Sigmoid colon (tissue), 7 donors: ENCODE measurements around the gene KIRREL3. TPM values are rescaled to one million over a fixed set of nuclear protein-coding genes. Genes with fewer than 3 reads are reported as not detected.

Experiments used
- DNase-seq: peaks from one replicate; pipeline ENCODE4 v3.0.0-alpha.2; 2019
- H3K27ac ChIP-seq, 4 donors: fragments of 200-600 bp; sonication (generic); one replicate each; pipeline ENCODE4 v1.5.1; 2016 to 2019; ENCODE audit warnings: mild to moderate bottlenecking in 1 of 4
- H3K27me3 ChIP-seq, 3 donors: fragments of 200-600 bp; sonication (generic); one replicate each; pipeline ENCODE4 v1.5.1; 2019; ENCODE audit warnings: mild to moderate bottlenecking in 1 of 3
- H3K36me3 ChIP-seq, 4 donors: fragments of 200-600 bp; sonication (generic); one replicate each; pipeline ENCODE4 v1.5.1; 2016 to 2019
- H3K4me1 ChIP-seq, 4 donors: fragments of 200-600 bp; sonication (generic); one replicate each; pipeline ENCODE4 v1.5.1; 2017 to 2019
- H3K4me3 ChIP-seq, 4 donors: fragments of 200-600 bp; sonication (generic); one replicate each; pipeline ENCODE4 v1.5.1; 2017 to 2019; ENCODE audit warnings: mild to moderate bottlenecking in 2 of 4, moderate library complexity in 1 of 4
- H3K9me3 ChIP-seq, 4 donors: fragments of 200-600 bp in 3 of 4; sonication (generic) in 3 of 4; one replicate each; pipeline versions ENCODE4 v1.5.1 to v1.6.1; 2013 to 2019
- CTCF ChIP-seq, 4 experiments: fragments of 450-650 bp in 3 of 4; fragments of 200-600 bp in 1 of 4; IDR thresholded peaks; one replicate each; pipeline ENCODE4 v1.5.1; 2016 to 2019; ENCODE audit warnings: antibody characterized with exemption in 4 of 4, mild to moderate bottlenecking in 3 of 4, moderate library complexity in 2 of 4
- EP300 ChIP-seq, 4 donors: sonication (generic); formaldehyde crosslinking; IDR thresholded peaks; one replicate each; pipeline ENCODE4 v1.6.1; 2017; ENCODE audit warnings: antibody characterized with exemption in 4 of 4
- POLR2A ChIP-seq, 2 donors: fragments of 450-650 bp; IDR thresholded peaks; one replicate each; pipeline ENCODE4 v1.6.1; 2016; ENCODE audit warnings: antibody characterized with exemption in 2 of 2, mild to moderate bottlenecking in 2 of 2, moderate library complexity in 2 of 2
- POLR2AphosphoS5 ChIP-seq, 4 donors: sonication (generic); formaldehyde crosslinking; IDR thresholded peaks; one replicate each; pipeline ENCODE4 v1.6.1; 2017; ENCODE audit warnings: antibody characterized with exemption in 4 of 4
- WGBS, 2 donors: extraction: QIAGEN DNeasy Blood & Tissue Kit; methylation state at CpG; one replicate each; pipeline ENCODE4 v1.1.7; 2013; 5-methylcytosine and 5-hydroxymethylcytosine counted together
- intact Hi-C: fragments of 100-400 bp; cut with DNase I; formaldehyde crosslinking; loops from one replicate; pipeline ENCODE4 v1.15.1; 2023
- polyA plus RNA-seq, 3 donors: library from polyadenylated mRNA; stranded (reverse); fragments of 200-250 nt; gene quantifications; one replicate each; pipeline ENCODE4 v1.2.3, GENCODE V29; 2013
- total RNA-seq, 4 donors: library from RNA; depleted of rRNA; stranded (reverse); fragments of >200 nt; gene quantifications; one replicate each; pipeline ENCODE4 v1.1.0, GENCODE V29; 2016
- donor health status: healthy with polysubstance abuse.
- donor health status: Bipolar disorder and iron deficiency.
- donor health status: healthy.

The KIRREL3 gene
- total and polyA plus RNA-seq, 7 donors = under 0.01 to 3.3 (median 1.0) TPM

GRCh38 chr11:126997196-126997595, 3.4 kb downstream of the KIRREL3 start:
- Histone ChIP-seq H3K9me3 (no peaks in the 10 kb centered on the region), H3K27ac (no peak overlapping the region), H3K27me3 (peaks cover 9 to 62% (median 19%) of the 10 kb centered on the region in 3 donors), H3K4me3 (no peak overlapping the region), H3K36me3 (no peaks in the 10 kb centered on the region), H3K4me1 (peaks cover 0 to 11% (median 5%) of the 10 kb centered on the region in 4 donors)
- intact Hi-C loops = no loop called here
- no peak for TF ChIP-seq EP300 (IDR thresholded peaks at IDR 0.05)
- TF ChIP-seq POLR2A (IDR thresholded peaks at IDR 0.05) = no peak
- TF ChIP-seq CTCF (IDR thresholded peaks at IDR 0.05) = no peak
- TF ChIP-seq POLR2AphosphoS5 (IDR thresholded peaks at IDR 0.05) = no peak
- WGBS, 2 donors = 45 to 68% methylated on average over 5 of the region's 5 CpGs
- DNase-seq = no peak

DNA sequence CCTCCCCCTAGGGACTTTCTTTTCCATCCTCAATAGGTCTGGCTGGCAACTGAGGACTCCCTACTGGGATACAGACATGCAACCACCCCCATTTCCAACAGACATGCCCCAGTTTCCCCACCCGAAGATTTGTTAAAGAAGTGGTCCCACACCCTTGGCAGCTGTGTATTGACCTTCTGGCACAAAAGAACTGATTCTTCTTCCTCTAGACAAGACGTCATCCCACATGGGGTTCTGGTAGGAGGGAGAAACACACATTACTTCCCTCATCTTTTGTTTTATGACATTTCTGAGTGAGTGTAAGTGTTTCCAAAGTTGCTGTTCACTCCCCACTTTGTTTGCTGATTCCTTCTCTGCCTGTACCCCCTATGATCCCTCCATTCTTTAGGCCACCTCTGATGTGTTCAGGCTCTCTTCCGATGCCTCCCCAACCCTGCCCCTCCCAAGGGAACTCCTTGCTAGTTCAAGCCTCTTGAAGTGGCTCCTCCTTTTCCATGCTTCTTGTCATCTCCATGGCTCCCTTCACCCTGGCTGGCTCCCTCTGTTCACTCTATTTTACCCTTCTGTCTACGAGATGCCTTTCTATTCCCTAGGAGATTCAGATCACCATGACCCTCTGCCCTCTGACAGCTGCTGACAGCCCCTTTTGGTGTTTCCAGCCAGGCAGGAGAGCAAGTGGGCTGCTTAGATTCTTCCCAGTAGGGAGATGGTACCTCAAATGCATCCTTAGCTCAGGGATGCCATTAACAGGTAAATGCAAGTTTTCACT, 4.3 kb downstream of the KIRREL3 start:
- Histone ChIP-seq H3K36me3 (no peaks in the 10 kb centered on the region), H3K27ac (peak overlapping the region in 2 of 4 donors; percentile 26 to 34), H3K4me1 (peaks cover 0 to 11% (median 5%) of the 10 kb centered on the region in 4 donors), H3K27me3 (peaks cover 8 to 52% (median 19%) of the 10 kb centered on the region in 3 donors), H3K4me3 (no peak overlapping the region), H3K9me3 (no peaks in the 10 kb centered on the region)
- TF ChIP-seq EP300 (IDR thresholded peaks at IDR 0.05) = no peak
- no peak for TF ChIP-seq CTCF (IDR thresholded peaks at IDR 0.05)
- no peak for TF ChIP-seq POLR2A (IDR thresholded peaks at IDR 0.05)
- no peak for TF ChIP-seq POLR2AphosphoS5 (IDR thresholded peaks at IDR 0.05)
- DNase-seq = no peak
- WGBS, 2 donors = 64 to 72% methylated on average over 4 of the region's 4 CpGs
- intact Hi-C loops = no loop called here

- no peak for TF ChIP-seq CTCF (IDR thresholded peaks at IDR 0.05)
- no peak for TF ChIP-seq EP300 (IDR thresholded peaks at IDR 0.05)
- no peak for TF ChIP-seq POLR2A (IDR thresholded peaks at IDR 0.05)
- no peak for TF ChIP-seq POLR2AphosphoS5 (IDR thresholded peaks at IDR 0.05)
- H3K4me3 ChIP-seq = no peak overlapping the region
- 92 to 94% methylated on average over 2 of the region's 2 CpGs for WGBS, 2 donors
- DNase-seq = no peak
- no peak overlapping the region for H3K27ac ChIP-seq
- intact Hi-C loops = loop anchor here (5.0 kb wide), 1 partner anchor 386 kb away; no protein-coding TSS in a partner anchor
- no peaks in the 10 kb centered on the region for H3K9me3 ChIP-seq
- no peaks in the 10 kb centered on the region for H3K4me1 ChIP-seq
- H3K27me3 ChIP-seq = peaks cover 0 to 36% (median 4%) of the 10 kb centered on the region in 3 donors
- no peaks in the 10 kb centered on the region for H3K36me3 ChIP-seq
Observed at GRCh38 chr11:126993599-126993998, 7.0 kb downstream of the KIRREL3 start.

GRCh38 chr11:126992804-126993111, 7.8 kb downstream of the KIRREL3 start:
- Histone ChIP-seq H3K36me3 (no peaks in the 10 kb centered on the region), H3K27ac (no peak overlapping the region), H3K4me1 (no peaks in the 10 kb centered on the region), H3K27me3 (peaks cover 0 to 28% (median 4%) of the 10 kb centered on the region in 3 donors), H3K4me3 (no peak overlapping the region), H3K9me3 (no peaks in the 10 kb centered on the region)
- DNase-seq = no peak
- 67 to 78% methylated on average over 2 of the region's 2 CpGs for WGBS, 2 donors
- intact Hi-C loops = loop anchor here (5.0 kb wide), 1 partner anchor 385 kb away; no protein-coding TSS in a partner anchor
- TF ChIP-seq EP300 (IDR thresholded peaks at IDR 0.05) (no peak), CTCF (IDR thresholded peaks at IDR 0.05) (no peak), POLR2A (IDR thresholded peaks at IDR 0.05) (no peak), POLR2AphosphoS5 (IDR thresholded peaks at IDR 0.05) (no peak)
